Muscle of arm (tissue), 12 donors: ENCODE data around the gene LHX3. TPM values are rescaled to one million over a fixed set of nuclear protein-coding genes. Genes with fewer than 3 reads are reported as not detected.

Experiments used
- DNase-seq: peaks from one replicate; pipeline ENCODE4 v3.0.0-alpha.2; 2013
- polyA plus RNA-seq, 12 donors: library from polyadenylated mRNA; unstranded; fragments of 120-200 nt; gene quantifications; one replicate each; pipeline ENCODE4 v1.2.1, GENCODE V29; 2013; ENCODE audit not compliant: insufficient read length in 12 of 12

Gene LHX3
- polyA plus RNA-seq, 12 donors, result 0.08 to 0.28 TPM; not detected in 10

DNA sequence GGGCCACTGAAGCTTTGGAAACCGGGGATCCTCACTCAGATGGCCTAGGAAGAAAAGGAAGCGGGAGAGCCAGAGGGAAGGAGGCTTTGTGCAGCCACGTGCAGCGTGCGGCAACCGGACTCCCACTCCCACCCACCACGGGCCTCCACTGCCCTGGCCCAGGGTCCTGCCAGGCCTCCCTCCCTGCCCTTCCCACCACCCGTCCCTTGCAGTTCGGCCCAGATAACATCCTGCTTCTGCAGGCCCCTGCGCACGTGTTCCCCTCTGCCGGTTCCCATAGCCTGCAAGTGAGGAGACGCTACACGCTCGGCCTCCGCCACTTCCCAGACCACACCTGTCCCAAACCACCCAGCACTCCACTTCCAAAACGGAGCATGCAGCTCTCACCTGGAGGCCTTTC, 4.3 kb upstream of the LHX3 start:
- no peak for DNase-seq

- DNase-seq, result no peak
Measured at GRCh38 chr9:136208675-136209074, 3.7 kb upstream of the LHX3 start.

GRCh38 chr9:136207616-136208015, 2.7 kb upstream of the LHX3 start:
- no peak for DNase-seq

DNA sequence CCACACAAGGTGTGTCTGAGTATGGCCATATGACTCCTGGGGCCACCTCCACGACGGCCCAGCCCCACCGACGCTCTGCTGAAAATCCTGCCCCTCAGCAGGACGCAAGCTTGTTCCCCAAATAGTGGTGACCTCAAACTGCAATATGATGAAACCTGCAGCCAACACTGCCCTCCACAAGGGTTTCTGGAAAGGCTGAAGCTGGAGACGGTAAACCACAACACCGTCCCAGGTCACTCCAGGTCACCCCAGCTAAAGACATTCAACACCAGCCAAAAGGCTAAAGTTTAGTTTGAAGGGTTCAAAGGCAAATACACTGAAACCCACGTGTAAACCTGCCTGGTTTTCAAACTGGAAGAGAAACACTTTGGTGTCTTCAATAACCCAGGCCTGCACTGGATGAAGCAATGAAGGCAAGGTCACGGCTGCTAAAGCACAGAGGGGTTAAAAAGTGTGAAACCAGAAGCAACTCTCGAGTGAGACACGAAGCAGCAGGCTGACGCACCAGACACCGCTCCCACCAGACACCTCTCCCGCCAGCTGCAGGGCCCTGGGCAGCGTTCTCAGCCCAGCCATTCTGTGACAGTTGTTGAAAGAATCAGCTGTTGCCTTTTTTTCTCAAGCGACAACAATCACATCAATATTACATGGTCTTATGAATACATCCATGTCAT, 1.8 kb upstream of the LHX3 start:
- DNase-seq, result no peak

DNA sequence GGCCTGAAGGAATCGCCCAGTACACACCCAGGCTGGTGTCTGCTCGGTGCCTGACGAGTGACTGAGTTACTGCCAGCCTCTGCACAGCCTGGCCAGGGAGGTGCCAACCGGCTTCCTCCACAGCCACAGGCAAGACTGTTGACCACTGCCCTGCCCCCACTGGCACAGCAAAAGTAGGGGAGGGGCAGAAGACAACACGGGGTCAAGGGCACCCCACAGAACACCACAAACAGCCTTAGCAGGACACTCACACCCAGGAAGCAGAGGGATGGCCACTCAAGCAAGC, 722 bp upstream of the LHX3 start:
- DNase-seq, result no peak

- no peak for DNase-seq
Measured at GRCh38 chr9:136204145-136204805, 653 bp downstream of the LHX3 start.

DNA sequence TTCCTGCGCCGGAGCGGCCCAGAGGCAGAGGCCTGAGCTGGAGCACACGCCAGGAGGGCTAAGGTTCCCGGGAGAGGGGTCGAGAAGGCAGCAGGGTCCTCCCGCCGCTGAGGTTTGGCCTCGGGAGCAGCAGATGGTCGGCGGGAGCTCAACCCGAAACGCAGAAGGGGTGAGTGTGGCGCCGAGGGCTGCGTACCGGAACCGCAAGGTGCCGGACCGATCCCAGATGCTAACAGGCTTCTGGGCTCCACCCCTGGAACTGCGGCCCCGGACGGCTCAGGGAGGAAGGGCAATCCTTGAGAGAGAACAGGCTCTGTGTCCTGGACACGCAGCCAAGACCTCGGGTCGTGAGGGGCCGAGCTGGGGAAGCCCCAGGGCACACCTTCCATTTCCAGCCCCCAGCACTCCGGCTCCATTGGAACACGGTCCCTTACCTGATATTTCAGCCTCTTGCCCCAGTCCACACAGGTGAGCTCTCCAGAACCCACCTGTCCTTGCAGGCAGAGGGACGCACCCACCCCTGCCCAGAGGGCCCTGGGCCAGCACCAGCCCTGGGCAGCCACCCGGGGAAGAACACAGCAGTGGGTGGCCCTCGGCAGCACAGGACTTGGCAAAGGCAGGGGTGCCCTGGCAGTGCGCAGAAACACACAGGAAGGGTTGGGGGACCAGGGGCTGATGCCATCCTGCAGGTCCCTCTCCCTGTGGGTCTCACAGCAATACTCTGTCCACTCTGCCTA, 1.4 kb downstream of the LHX3 start:
- no peak for DNase-seq

DNA sequence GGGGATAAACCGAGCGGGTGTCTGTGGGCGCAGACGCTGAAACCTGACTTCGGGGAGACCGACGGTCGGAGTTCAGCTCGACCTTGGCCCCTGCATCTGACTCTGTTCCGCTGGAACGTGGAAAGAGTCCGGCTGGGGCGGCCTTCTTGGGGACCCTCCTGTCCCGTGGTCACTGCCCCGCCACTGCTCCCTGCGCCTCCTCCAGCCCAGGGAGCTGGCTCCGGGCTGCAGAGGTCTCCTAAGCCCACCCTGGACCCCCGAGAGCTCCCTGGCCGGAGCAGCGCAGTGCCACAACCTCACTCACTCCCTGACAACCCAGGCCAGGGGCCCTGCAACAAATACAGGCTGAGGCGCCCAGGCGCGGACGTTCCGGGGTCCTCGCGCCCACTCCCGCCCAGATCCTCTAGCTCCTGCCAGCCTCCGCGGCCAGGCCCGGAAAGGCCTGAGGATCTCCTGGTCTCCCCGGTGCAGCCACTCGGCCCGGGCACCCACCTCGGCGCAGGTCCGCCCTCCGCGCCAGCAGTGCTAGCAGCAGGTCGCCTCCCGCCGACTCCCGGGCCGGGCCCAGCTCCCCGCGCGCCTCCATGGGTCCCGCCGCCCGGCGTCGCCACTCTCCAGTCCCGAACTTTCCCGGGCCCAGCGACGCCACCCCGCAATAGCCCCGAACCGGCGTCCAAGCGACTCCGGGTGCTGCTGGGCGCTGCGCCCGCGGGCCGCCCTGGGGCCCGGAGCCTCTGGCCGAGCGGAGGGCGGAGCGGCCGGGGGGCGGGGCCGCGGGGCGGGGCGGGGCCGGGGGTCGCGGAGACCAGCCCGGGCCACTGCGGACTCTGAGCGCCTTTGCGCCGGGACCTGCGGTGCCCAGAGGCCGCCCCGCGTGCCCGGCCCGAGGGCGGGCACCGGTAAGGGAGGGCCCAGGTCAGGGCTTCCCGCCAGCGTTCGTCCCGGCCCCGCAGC, 2.2 kb downstream of the LHX3 start:
- DNase-seq, result no peak

DNA sequence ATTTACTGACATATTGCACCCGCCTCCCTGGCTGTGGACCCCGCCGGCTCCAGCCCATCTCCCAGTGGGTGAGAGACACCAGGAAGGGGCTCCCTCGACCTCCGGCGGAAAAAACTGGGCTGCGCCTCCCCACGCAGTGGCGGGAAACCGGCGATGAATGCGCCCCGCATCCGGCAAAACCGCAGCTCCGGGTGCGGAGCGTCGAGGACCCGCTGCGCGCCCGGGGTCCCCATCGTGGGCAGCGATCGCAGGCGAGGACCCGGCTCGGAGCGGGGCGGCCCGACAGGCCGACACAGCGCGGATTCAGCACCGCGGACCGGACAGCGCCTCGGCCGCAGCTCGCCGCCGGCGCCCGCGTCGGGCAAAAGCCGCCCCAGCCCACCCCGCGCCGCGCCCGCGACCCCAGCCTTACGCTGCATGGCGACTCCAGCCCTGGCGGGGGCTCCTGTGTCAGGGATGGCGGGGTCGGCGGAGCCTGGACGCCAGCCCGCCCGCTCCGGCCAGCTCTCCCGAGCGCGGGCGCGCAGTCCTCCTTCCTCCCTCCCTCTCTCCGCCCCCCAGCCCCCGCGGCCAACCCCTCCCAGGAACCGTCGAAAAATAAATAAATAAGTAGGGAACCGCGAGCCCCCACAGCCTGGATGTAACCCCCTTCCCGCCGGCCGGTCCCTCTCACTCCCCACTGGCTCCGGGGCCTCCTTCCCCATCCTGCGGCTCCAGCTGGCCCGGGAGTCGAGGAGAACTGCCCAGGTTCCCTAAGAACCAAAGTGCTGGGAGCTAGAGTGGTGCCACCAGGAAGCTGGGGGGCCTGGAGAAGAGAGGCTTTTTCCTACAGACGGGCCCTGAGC, 3.1 kb downstream of the LHX3 start:
- DNase-seq, result peak; percentile 30

DNA sequence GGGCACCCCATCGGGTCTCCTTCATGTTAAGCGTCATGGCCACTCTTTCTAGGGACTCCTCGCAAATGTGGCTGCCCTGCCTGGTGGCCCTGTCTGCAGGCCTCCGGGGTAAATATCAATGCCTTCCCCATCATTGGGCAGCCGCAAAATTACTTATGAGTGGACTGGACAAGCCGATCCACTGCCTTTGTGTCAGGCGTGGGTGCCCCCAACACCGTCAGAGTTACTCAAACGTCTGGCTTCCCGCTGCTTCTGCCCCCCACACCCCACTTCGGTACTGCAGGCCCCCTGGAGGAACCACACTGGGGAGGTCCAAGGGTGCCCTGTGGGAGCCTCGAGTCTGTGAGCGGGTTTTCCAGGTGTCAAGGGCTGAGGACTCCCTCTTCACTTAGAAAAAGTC, 3.8 kb downstream of the LHX3 start:
- no peak for DNase-seq

DNA sequence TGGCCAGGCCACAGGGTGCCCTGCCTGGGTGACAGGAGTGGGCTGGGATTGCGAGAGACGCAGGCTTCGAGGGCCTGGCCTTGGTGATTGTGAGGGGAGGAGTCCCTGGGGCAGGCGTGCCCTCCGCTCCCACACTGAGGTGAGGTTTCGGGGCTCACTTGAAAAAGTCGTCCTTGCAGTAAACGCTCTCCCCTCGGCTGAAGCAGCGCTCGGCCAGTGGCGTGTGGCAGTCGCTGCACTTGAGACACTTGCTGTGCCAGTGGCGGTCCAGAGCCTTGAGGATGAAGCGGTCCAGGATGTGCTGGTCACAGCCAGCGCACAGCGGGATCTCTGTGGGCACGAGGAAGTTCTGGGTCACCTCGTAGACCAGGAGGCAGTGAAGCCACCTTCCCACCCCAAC, 4.5 kb downstream of the LHX3 start:
- no peak for DNase-seq

GRCh38 chr9:136199391-136200288, 5.3 kb downstream of the LHX3 start:
- no peak for DNase-seq

GRCh38 chr9:136198605-136199083, 6.3 kb downstream of the LHX3 start:
- DNase-seq, result no peak

GRCh38 chr9:136197930-136198604, 6.9 kb downstream of the LHX3 start:
- DNase-seq, result no peak

DNA sequence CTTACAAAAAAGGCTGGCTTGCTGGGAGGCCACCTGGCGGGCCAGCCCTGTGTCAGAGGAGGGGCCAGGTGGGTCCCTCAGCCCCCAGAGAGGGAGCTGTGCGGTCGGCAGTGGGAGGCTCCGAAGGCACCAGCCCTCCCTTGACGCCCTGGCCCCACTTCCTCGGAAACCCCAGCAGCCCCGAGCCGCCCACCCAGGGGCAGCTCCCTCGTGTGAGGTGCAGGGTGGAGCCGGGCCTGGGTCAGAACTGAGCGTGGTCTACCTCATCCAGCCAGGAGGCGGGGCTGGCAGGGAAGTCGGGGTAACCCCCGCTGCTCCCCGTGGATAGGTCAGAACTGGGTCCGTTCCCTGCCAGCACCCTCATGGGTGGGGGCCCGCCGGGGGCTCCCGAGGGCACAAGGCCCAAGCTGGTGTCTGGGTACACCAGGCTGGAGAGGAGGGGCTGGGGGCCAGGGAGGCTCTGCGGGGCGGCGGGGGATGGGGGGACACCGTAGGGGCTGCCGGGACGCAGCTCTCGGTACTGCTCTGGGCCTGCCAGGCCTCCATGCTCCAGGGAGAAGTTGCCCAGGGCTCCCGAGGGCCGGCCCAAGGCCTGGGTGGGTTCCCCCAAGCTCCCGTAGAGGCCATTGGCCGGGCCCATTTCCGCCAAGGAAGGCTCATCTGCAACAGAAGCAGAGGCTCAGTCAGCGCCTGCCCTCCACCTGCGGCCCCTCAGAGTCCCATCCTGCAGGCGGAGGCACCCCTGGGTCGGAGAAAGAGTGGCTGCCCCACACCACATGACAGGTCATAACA, 7.6 kb downstream of the LHX3 start:
- no peak for DNase-seq

DNA sequence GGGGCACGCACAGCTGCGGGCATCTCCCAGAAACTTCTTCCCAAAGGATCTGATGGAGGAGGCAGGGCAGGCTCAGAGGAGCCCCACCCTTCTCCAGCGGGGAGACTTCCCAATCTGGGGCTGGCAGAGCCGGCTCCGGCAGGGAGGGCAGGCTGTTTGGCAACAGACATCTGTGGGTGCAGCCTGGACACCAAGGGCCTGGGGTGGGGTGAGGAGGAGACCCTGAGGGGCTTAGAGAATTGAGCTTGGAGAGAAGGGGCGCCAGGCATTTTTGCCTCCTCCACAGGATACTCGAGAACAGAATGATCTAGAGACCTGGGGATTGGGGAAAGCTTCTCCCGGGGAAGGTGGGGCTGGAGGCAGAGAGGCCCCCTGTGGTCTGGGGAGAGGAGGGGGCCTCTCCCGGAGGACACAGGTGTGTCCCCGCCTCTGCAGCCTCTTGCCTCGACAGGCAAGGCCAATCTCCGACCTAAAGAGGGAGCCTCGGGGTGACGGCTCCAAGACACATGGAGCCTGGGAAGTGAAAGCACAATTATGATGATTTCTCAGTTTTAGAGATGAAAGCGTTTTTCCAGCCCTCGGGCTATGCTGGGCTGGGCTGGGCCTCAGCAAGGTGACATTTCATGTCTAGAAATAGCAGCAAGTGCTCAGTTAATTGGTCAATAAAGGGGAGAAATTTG, 8.4 kb downstream of the LHX3 start:
- no peak for DNase-seq

- DNase-seq, result no peak
Measured at GRCh38 chr9:136194540-136194939, 10.4 kb downstream of the LHX3 start.

GRCh38 chr9:136193891-136194279, 11.0 kb downstream of the LHX3 start:
- no peak for DNase-seq
